ENCODE measurements around the gene GDPD2. TPM values are rescaled to one million over a fixed set of nuclear protein-coding genes. Genes with fewer than 3 reads are reported as not detected.
A peak's percentile ranks its signal among the peaks of the same experiment; 100 is the strongest.

GDPD2 gene
- total and polyA plus RNA-seq, 2 donors: 0.15 to 0.21 TPM

GRCh38 chrX:70429759-70430158 lies 6.6 kb downstream of the GDPD2 start:
- no peaks in the 10 kb centered on the region for H3K4me1 ChIP-seq (ENCODE audit: insufficient read depth)
- 89% methylated on average over 6 of the region's 6 CpGs for WGBS
- no peak overlapping the region for H3K4me3 ChIP-seq (ENCODE audit: low read depth, low read length)
- DNase-seq (ENCODE audit: extremely low spot score): no peak
- no peaks in the 10 kb centered on the region for H3K36me3 ChIP-seq (ENCODE audit: insufficient read depth)
- H3K27ac ChIP-seq (ENCODE audit: low read depth): no peak overlapping the region

- WGBS: 56% methylated on average over 15 of the region's 15 CpGs
- no peaks in the 10 kb centered on the region for H3K4me1 ChIP-seq (ENCODE audit: insufficient read depth)
- no peak for DNase-seq (ENCODE audit: extremely low spot score)
- H3K27ac ChIP-seq (ENCODE audit: low read depth): peak overlapping the region; percentile 66
- H3K36me3 ChIP-seq (ENCODE audit: insufficient read depth): no peaks in the 10 kb centered on the region
- peak overlapping the region; percentile 51 for H3K4me3 ChIP-seq (ENCODE audit: low read depth, low read length)
These were observed 10.1 kb downstream of the GDPD2 start for GRCh38 chrX:70432936-70433847.

GRCh38 chrX:70433848-70434351 lies 10.8 kb downstream of the GDPD2 start:
- Histone ChIP-seq H3K4me3 (ENCODE audit: low read depth, low read length) (peak overlapping the region; percentile 51), H3K4me1 (ENCODE audit: insufficient read depth) (no peaks in the 10 kb centered on the region), H3K27ac (ENCODE audit: low read depth) (peak overlapping the region; percentile 66), H3K36me3 (ENCODE audit: insufficient read depth) (no peaks in the 10 kb centered on the region)
- under 1% methylated on average over 37 of the region's 37 CpGs for WGBS
- DNase-seq (ENCODE audit: extremely low spot score): no peak

- no peaks in the 10 kb centered on the region for H3K36me3 ChIP-seq (ENCODE audit: insufficient read depth)
- DNase-seq (ENCODE audit: extremely low spot score): peak; percentile 67
- peak overlapping the region; percentile 51 for H3K4me3 ChIP-seq (ENCODE audit: low read depth, low read length)
- no peak overlapping the region for H3K27ac ChIP-seq (ENCODE audit: low read depth)
- under 1% methylated on average over 44 of the region's 45 CpGs for WGBS
- H3K4me1 ChIP-seq (ENCODE audit: insufficient read depth): no peaks in the 10 kb centered on the region
These were observed 11.3 kb downstream of the GDPD2 start for GRCh38 chrX:70434352-70434866.

DNA sequence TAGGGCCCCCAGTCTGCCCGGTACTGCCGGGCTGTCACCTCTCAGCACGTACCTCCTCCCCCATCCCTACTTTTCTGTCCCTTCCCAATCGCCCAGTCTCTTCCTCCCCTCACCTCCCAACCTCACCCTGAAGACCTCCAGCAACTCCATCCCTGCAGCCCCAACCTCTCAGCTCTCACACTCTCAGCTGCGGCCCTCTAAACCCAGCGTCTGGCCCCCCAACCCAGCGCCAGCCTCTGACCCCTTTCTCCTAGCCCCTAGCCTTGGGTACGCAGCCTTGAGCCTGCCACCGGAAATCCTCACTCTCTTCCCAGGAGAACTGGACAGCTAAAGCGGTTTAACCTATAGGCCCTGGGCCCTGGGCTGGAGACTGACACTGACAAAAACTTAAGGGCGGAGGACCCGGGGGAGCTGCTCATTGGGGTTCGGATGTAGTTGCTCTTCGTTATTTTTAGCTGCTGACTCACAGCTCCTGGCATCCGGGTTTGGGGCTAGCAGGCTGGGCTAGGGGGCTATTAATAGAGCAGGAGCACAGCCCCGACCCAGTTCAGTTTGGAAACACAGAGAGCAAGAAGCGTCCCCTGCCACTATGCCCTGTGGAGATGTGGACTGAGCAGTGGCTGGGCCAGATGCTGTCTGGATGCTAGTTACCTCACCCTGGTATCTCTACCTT lies 11.9 kb downstream of the GDPD2 start:
- no peak overlapping the region for H3K27ac ChIP-seq (ENCODE audit: low read depth)
- no peak for DNase-seq (ENCODE audit: extremely low spot score)
- no peaks in the 10 kb centered on the region for H3K4me1 ChIP-seq (ENCODE audit: insufficient read depth)
- H3K36me3 ChIP-seq (ENCODE audit: insufficient read depth): no peaks in the 10 kb centered on the region
- peak overlapping the region; percentile 51 for H3K4me3 ChIP-seq (ENCODE audit: low read depth, low read length)
- WGBS: 12% methylated on average over 17 of the region's 17 CpGs

GRCh38 chrX:70436343-70436742 lies 13.2 kb downstream of the GDPD2 start:
- Histone ChIP-seq H3K4me1 (ENCODE audit: insufficient read depth) (no peaks in the 10 kb centered on the region), H3K36me3 (ENCODE audit: insufficient read depth) (no peaks in the 10 kb centered on the region), H3K27ac (ENCODE audit: low read depth) (no peak overlapping the region), H3K4me3 (ENCODE audit: low read depth, low read length) (no peak overlapping the region)
- no peak for DNase-seq (ENCODE audit: extremely low spot score)
- 30% methylated on average over 16 of the region's 16 CpGs for WGBS

DNA sequence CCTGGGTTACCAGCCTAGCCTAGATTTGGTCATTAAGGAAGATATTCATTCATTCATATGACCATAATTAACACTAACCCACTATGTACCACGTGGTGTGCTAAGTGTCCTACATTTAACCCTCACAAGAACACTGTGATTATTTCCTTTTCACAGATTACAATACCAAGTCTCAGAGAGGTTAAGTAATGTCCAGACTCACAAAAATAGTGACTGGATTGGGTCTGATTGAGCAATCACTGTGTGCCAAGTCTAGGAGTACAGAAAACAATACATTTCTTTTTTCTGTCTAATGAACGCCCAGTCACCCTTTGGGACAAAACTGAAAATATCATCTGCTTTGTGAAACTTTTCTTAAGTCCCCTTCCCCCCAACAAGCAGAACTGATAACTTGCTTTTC lies 13.9 kb downstream of the GDPD2 start:
- Histone ChIP-seq H3K36me3 (ENCODE audit: insufficient read depth) (no peaks in the 10 kb centered on the region), H3K27ac (ENCODE audit: low read depth) (no peak overlapping the region), H3K4me1 (ENCODE audit: insufficient read depth) (no peaks in the 10 kb centered on the region), H3K4me3 (ENCODE audit: low read depth, low read length) (no peak overlapping the region)
- 52% methylated on average over 2 of the region's 2 CpGs for WGBS
- DNase-seq (ENCODE audit: extremely low spot score): no peak

GRCh38 chrX:70437921-70438665 lies 15.0 kb downstream of the GDPD2 start:
- 80% methylated on average over 8 of the region's 8 CpGs for WGBS
- Histone ChIP-seq H3K4me3 (ENCODE audit: low read depth, low read length) (no peak overlapping the region), H3K27ac (ENCODE audit: low read depth) (no peak overlapping the region), H3K36me3 (ENCODE audit: insufficient read depth) (no peaks in the 10 kb centered on the region), H3K4me1 (ENCODE audit: insufficient read depth) (no peaks in the 10 kb centered on the region)
- DNase-seq (ENCODE audit: extremely low spot score): no peak

DNA sequence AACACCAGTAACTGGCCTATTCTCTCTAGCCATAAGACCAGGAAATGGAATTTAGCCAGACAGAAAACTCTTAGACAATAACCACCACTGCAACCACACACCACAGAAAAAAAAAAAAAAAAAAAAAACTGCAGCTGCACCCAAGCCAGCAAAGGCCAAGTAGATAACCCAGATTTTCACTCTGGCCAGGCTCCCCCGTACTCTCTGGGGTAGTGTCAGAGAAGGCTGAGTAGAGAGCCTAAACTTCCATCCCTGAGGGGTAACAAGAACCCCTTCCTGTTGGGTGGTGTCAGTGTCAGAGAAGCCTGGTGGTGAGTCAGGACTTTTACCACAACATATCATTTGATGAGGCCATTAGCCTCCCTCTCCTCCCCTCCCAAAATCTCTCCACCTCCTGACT lies 15.9 kb downstream of the GDPD2 start:
- Histone ChIP-seq H3K36me3 (ENCODE audit: insufficient read depth) (no peaks in the 10 kb centered on the region), H3K4me3 (ENCODE audit: low read depth, low read length) (no peak overlapping the region), H3K4me1 (ENCODE audit: insufficient read depth) (no peaks in the 10 kb centered on the region), H3K27ac (ENCODE audit: low read depth) (no peak overlapping the region)
- DNase-seq (ENCODE audit: extremely low spot score): no peak
- 29% methylated on average over 1 of the region's 1 CpG for WGBS

GRCh38 chrX:70442224-70442623 lies 19.1 kb downstream of the GDPD2 start:
- Histone ChIP-seq H3K27ac (ENCODE audit: low read depth) (no peak overlapping the region), H3K4me1 (ENCODE audit: insufficient read depth) (no peaks in the 10 kb centered on the region), H3K36me3 (ENCODE audit: insufficient read depth) (no peaks in the 10 kb centered on the region), H3K4me3 (ENCODE audit: low read depth, low read length) (no peak overlapping the region)
- 65% methylated on average over 6 of the region's 6 CpGs for WGBS
- DNase-seq (ENCODE audit: extremely low spot score): no peak

DNA sequence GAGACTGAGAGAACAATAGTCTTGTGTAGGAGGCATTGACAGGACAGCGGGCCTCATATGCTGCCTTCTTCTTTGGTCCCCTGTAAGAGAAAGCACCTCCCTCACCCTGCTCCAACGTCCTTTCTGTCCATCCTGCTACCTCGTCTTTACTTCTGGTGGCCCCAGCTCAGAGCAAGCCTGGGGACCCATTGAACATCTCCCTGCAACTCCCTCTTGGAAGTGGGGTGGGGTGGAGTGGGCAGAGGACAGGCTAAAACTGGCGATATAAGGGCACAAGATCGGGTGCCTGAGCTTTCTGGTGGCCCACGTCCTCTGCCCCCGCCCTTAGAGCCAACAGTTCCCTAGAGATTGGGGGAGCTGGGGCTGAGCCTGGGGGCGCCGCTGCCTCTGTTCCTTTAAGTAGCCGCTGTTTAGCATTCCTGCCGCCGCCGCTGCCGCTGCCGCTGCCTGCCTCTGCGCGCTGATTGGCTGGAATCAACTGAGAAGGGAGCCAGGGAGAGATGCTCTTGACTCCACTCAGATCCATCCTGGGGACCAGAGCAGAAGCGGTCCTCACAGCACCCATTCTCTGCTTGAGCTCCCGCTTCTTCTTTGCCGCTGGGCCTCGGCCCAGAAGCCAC lies 21.3 kb downstream of the GDPD2 start, which contains the start of gene DLG3:
DLG3 (plus strand) TSS at position 510 of the 620 bp plus-strand sequence. CDS start 367 bp downstream, outside the sequence.
- DNase-seq (ENCODE audit: extremely low spot score): no peak
- no peaks in the 10 kb centered on the region for H3K36me3 ChIP-seq (ENCODE audit: insufficient read depth)
- H3K4me1 ChIP-seq (ENCODE audit: insufficient read depth): no peaks in the 10 kb centered on the region
- H3K4me3 ChIP-seq (ENCODE audit: low read depth, low read length): peak within 1 kb of the TSS; percentile 18
- 7% methylated on average over 21 of the region's 21 CpGs for WGBS
- H3K27ac ChIP-seq (ENCODE audit: low read depth): no peak within 1 kb of the TSS

GRCh38 chrX:70444946-70445656 lies 22.0 kb downstream of the GDPD2 start:
- WGBS: 5% methylated on average over 43 of the region's 61 CpGs
- Histone ChIP-seq H3K27ac (ENCODE audit: low read depth) (no peak overlapping the region), H3K4me3 (ENCODE audit: low read depth, low read length) (peak overlapping the region; percentile 18), H3K4me1 (ENCODE audit: insufficient read depth) (no peaks in the 10 kb centered on the region), H3K36me3 (ENCODE audit: insufficient read depth) (no peaks in the 10 kb centered on the region)
- no peak for DNase-seq (ENCODE audit: extremely low spot score)

Data from urinary bladder (tissue), 4 donors.